OCI-LY7 (cell line): ENCODE data around the gene PILRB.
"Not testable (repeated sequence)": the region's sequence is repeated elsewhere in the genome, so short reads cannot be mapped to it uniquely, and the experiment has no call there.

Experiments
- EZH2phosphoT487 ChIP-seq: fragments of 200-600 bp; sonication (generic); IDR thresholded peaks from 2 replicates; pipeline ENCODE4 v1.6.1; 2018; ENCODE audit warnings: low read depth, borderline replicate concordance, mild to moderate bottlenecking, mixed run types, antibody characterized with exemption, low read length, moderate library complexity, mixed read lengths
- TF ChIP-seq, protein P1 (sequence below): fragments of 200-600 bp; sonication (generic); conservative IDR thresholded peaks from 2 replicates; pipeline ENCODE4 v1.5.1; 2014; ENCODE audit warnings: mild to moderate bottlenecking, antibody characterized with exemption, low read length, moderate library complexity, mixed read lengths

DNA sequence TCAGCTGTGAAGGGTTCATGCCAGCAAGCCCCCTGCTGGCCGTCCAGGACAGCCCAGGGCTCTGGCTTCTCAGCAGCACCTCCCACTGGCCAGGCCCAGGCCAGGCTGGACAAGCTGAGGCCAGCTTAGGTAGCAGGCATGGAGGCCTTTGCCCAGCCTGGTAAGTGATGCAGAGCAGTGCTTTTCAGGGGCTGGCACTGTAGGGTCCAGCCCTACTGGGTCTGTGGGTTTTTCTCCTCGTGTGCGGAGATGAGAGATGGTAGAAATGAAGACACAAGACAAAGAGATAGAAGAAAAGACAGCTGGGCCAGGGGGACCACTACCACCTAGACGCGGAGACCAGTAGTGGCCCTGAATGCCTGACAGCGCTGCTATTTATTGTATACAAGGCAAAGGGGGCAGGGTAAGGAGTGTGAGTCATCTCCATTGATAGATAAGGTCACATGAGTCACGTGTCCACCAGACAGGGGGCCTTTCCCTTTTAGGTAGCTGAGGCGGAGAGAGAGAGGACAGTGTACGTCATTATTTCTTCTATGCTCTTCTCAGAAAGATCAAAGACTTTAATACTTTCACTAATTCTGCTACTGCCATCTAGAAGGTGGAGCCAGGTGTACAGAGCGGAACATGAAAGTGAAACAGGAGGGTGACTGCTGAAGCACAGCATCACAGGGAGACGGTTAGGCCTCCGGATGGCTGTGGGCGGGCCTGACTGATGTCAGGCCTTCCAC lies 13.2 kb upstream of the PILRB start:
- TF ChIP-seq EZH2phosphoT487: not testable (repeated sequence)
- TF ChIP-seq, protein P1, sequence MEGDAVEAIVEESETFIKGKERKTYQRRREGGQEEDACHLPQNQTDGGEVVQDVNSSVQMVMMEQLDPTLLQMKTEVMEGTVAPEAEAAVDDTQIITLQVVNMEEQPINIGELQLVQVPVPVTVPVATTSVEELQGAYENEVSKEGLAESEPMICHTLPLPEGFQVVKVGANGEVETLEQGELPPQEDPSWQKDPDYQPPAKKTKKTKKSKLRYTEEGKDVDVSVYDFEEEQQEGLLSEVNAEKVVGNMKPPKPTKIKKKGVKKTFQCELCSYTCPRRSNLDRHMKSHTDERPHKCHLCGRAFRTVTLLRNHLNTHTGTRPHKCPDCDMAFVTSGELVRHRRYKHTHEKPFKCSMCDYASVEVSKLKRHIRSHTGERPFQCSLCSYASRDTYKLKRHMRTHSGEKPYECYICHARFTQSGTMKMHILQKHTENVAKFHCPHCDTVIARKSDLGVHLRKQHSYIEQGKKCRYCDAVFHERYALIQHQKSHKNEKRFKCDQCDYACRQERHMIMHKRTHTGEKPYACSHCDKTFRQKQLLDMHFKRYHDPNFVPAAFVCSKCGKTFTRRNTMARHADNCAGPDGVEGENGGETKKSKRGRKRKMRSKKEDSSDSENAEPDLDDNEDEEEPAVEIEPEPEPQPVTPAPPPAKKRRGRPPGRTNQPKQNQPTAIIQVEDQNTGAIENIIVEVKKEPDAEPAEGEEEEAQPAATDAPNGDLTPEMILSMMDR: peak; percentile 80
